HL-60 (cell line): Measurements from ENCODE around the gene MT1H.

Experiments used
- DNase-seq, 2 experiments: peaks; one replicate each; pipeline ENCODE4 v3.0.0-alpha.2; 2010 to 2020; ENCODE audit warnings: low read depth in 1 of 2, low spot score in 1 of 2
- H3K27ac ChIP-seq: fragments of 250-450 bp; sonication (Bioruptor Pico); replicated peaks from 2 replicates; pipeline ENCODE4 v1.5.1; 2020; ENCODE audit warnings: mild to moderate bottlenecking, moderate library complexity
- H3K27me3 ChIP-seq: fragments of 250-450 bp; sonication (Bioruptor Pico); 2 replicates; pipeline ENCODE4 v1.5.1; 2021; ENCODE audit warnings: mild to moderate bottlenecking, moderate library complexity; ENCODE audit not compliant: insufficient read depth, poor library complexity, severe bottlenecking
- H3K4me3 ChIP-seq: replicated peaks from 2 replicates; pipeline ENCODE4 v1.5.1; 2011; ENCODE audit warnings: mild to moderate bottlenecking, control low read depth, low read length; ENCODE audit not compliant: insufficient read depth
- GABPA ChIP-seq: IDR thresholded peaks from 2 replicates; pipeline ENCODE4 v1.6.1; 2012; ENCODE audit warnings: low read depth
- POLR2AphosphoS5 ChIP-seq: IDR thresholded peaks from 2 replicates; pipeline ENCODE4 v1.6.1; 2012; ENCODE audit warnings: low read depth
- REST ChIP-seq: IDR thresholded peaks from 2 replicates; pipeline ENCODE4 v1.6.1; 2012; ENCODE audit warnings: low read depth; ENCODE audit not compliant: insufficient replicate concordance
- SPI1 ChIP-seq: IDR thresholded peaks from 2 replicates; pipeline ENCODE4 v1.6.1; 2012; ENCODE audit warnings: low read depth, mild to moderate bottlenecking, borderline replicate concordance
- TF ChIP-seq, protein P1 (sequence below): IDR thresholded peaks from one replicate; pipeline ENCODE4 v1.5.1; 2011; ENCODE audit warnings: low read length, control low read depth, inconsistent platforms; ENCODE audit not compliant: insufficient read depth

Gene MT1H

GRCh38 chr16:56632156-56632847, 37.3 kb upstream of the MT1H start, which contains the start of gene MT1M:
Gene MT1M, plus strand, starts transcription at chr16:56632659. Its CDS starts 73 bp downstream, at chr16:56632732.
- Histone ChIP-seq H3K27me3 (peaks cover 64% of the 10 kb centered on the region), H3K27ac (no peak within 1 kb of the TSS), H3K4me3 (peak within 1 kb of the TSS; percentile 39)
- TF ChIP-seq SPI1 (no peak), POLR2AphosphoS5 (no peak), GABPA (no peak), REST (no peak)
- DNase-seq, result no peak

GRCh38 chr16:56632848-56633365, 36.7 kb upstream of the MT1H start:
- Histone ChIP-seq H3K27me3 (peaks cover 70% of the 10 kb centered on the region), H3K27ac (no peak overlapping the region), H3K4me3 (no peak overlapping the region)
- DNase-seq, result no peak
- TF ChIP-seq SPI1 (no peak), GABPA (no peak), REST (no peak), POLR2AphosphoS5 (no peak)
- TF ChIP-seq, protein P1, sequence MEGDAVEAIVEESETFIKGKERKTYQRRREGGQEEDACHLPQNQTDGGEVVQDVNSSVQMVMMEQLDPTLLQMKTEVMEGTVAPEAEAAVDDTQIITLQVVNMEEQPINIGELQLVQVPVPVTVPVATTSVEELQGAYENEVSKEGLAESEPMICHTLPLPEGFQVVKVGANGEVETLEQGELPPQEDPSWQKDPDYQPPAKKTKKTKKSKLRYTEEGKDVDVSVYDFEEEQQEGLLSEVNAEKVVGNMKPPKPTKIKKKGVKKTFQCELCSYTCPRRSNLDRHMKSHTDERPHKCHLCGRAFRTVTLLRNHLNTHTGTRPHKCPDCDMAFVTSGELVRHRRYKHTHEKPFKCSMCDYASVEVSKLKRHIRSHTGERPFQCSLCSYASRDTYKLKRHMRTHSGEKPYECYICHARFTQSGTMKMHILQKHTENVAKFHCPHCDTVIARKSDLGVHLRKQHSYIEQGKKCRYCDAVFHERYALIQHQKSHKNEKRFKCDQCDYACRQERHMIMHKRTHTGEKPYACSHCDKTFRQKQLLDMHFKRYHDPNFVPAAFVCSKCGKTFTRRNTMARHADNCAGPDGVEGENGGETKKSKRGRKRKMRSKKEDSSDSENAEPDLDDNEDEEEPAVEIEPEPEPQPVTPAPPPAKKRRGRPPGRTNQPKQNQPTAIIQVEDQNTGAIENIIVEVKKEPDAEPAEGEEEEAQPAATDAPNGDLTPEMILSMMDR, result no peak

DNA sequence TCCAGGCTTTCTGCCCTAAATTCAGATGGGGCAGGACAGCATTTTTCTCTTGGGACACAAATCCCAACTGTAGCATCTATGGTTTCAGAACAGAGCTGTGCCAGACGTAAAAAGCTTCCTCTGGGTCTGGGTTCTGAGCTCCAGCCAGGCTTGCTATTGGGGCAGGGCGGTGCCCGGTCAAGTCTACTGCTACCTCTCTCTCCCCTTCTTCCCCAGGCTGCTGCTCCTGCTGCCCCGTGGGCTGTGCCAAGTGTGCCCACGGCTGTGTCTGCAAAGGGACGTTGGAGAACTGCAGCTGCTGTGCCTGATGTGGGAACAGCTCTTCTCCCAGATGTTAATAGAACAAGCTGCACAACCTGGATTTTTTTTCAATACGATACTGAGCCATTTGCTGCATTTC, 36.1 kb upstream of the MT1H start:
- DNase-seq, result no peak
- H3K27ac ChIP-seq, result no peak overlapping the region
- H3K27me3 ChIP-seq, result peaks cover 77% of the 10 kb centered on the region
- TF ChIP-seq REST, result no peak
- no peak for TF ChIP-seq POLR2AphosphoS5
- TF ChIP-seq, protein P1, result no peak
- no peak for TF ChIP-seq SPI1
- TF ChIP-seq GABPA, result no peak
- H3K4me3 ChIP-seq, result no peak overlapping the region
